RWPE1 (cell line): ENCODE measurements around the gene FBH1.
"Not testable (repeated sequence)": the region's sequence is repeated elsewhere in the genome, so short reads cannot be mapped to it uniquely, and the experiment has no call there.

Experiments
- CTCF ChIA-PET: fragments of 350-600 bp; sonication (Branson Sonifier 250); formaldehyde crosslinking; extraction: SDS; loops from one replicate; lab custom pipeline; 2021; lab: Yijun Ruan, JAX
- POLR2A ChIA-PET: fragments of 400-600 bp; formaldehyde crosslinking; extraction: SDS; loops from one replicate; lab custom pipeline; 2020; ENCODE audit warnings: antibody characterized with exemption; ENCODE audit not compliant: low non-redundant PET; lab: Yijun Ruan, JAX
- DNase-seq: peaks from one replicate; pipeline ENCODE4 v3.0.0; 2012; ENCODE audit warnings: low spot score
- H3K27ac ChIP-seq: fragments of 450-650 bp; 2 replicates; pipeline ENCODE4 v1.5.1; 2017
- TF ChIP-seq, protein P1 (sequence below): fragments of 450-650 bp; conservative IDR thresholded peaks from 2 replicates; pipeline ENCODE4 v1.5.1; 2017; ENCODE audit warnings: low read depth, mild to moderate bottlenecking

FBH1 gene

DNA sequence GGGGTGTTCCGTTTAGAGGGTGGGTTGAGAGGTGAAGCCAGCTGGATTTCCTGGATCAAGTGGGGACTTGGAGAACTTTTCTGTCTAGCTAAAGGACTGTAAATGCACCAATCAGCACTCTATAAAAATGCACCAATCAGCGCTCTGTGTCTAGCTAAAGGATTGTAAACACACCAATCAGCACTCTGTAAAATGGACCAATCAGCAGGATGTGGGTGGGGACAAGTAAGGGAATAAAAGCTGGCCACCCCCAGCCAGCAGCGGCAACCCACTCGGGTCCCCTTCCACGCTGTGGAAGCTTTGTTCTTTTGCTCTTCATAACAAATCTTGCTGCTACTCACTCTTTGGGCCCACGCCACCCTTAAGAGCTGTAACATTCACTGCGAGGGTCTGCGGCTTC, 21.7 kb upstream of the FBH1 start:
- H3K27ac ChIP-seq, POLR2A ChIA-PET, DNase-seq, CTCF ChIA-PET: not testable (repeated sequence)

DNA sequence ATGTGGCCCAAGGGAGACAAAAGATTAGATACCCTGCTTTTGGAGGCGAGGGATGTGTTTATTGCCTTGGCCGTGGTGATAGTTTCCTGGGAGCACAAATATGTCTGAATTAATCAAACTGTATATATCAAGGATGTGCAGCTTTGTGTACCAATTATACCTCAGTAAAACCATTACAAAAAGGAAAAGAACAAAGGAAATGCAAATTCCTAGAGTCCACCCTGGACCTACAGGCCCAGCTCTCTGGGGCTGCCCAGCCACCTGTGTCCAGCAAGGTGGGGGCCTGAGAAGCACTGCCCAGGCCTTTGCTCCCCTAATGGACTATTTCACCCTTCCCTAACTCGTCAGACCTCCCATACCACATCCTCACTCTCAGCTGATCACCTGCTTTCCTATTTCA, 20.9 kb upstream of the FBH1 start:
- no peak for DNase-seq
- ChIA-PET POLR2A (no interaction called here), CTCF (interaction anchor here (0.6 kb wide), 2 partner anchors 24 to 433 kb away, joined by 3 read pairs; no protein-coding TSS in a partner anchor)
- TF ChIP-seq, protein P1, sequence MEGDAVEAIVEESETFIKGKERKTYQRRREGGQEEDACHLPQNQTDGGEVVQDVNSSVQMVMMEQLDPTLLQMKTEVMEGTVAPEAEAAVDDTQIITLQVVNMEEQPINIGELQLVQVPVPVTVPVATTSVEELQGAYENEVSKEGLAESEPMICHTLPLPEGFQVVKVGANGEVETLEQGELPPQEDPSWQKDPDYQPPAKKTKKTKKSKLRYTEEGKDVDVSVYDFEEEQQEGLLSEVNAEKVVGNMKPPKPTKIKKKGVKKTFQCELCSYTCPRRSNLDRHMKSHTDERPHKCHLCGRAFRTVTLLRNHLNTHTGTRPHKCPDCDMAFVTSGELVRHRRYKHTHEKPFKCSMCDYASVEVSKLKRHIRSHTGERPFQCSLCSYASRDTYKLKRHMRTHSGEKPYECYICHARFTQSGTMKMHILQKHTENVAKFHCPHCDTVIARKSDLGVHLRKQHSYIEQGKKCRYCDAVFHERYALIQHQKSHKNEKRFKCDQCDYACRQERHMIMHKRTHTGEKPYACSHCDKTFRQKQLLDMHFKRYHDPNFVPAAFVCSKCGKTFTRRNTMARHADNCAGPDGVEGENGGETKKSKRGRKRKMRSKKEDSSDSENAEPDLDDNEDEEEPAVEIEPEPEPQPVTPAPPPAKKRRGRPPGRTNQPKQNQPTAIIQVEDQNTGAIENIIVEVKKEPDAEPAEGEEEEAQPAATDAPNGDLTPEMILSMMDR: no peak
- no peak overlapping the region for H3K27ac ChIP-seq

DNA sequence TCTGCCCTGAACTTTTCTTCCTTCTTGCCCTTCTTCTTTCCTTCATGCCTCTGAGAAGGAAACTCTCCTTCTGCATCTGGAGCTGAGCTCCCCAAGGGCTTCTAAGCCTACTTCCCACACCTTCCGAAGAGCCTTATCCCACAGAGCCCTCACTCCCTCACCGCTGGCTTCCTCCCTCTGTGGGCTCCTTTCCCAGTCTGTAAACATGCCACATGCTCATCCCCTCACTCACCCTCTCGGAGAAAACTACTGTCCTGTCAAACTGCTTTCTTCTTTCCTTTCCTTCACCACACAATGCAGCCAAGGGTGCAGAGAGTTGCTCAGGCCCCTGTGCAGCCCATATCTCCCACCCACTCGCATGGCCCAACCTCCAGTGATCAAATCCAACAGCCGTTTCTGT, 18.4 kb upstream of the FBH1 start:
- POLR2A ChIA-PET: no interaction called here
- DNase-seq: no peak
- TF ChIP-seq, protein P1: no peak
- H3K27ac ChIP-seq: no peak overlapping the region
- CTCF ChIA-PET: no interaction called here

DNA sequence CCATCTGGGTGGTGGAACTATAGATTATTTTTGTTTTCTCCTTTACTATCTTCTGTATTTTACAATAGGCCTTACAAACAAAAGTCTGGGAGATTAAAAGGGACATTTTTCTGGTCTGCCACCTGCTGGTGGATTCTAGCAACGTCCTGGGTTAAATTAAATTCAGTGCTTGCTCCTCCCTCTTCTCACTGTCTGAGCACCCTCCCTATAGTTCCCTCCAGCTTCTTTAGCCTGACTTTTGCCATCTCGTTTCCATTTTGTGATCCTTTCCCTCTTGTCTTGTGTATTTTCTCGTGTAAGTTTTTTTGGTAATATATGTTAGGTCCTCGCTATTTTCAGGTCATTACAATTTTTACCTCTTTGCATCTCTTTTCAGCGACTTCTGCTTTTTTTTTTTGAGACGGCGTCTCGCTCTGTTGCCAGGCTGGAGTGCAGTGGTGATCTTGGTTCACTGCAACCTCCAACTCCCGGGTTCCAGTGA, 16.5 kb upstream of the FBH1 start:
- ChIA-PET POLR2A (interaction anchor here (0.8 to 1.0 kb wide), 2 partner anchors 62 to 243 kb away, joined by 4 read pairs; no protein-coding TSS in a partner anchor), CTCF (interaction anchor here (0.6 to 1.0 kb wide), 6 partner anchors 11 to 127 kb away, joined by 3 to 10 read pairs (median 3); no protein-coding TSS in a partner anchor)
- TF ChIP-seq, protein P1: peak; percentile 77
- 0 out of 2 replicates have a peak overlapping the region, but pooled peaks have one; percentile 7 for H3K27ac ChIP-seq
- DNase-seq: peak; percentile 78

DNA sequence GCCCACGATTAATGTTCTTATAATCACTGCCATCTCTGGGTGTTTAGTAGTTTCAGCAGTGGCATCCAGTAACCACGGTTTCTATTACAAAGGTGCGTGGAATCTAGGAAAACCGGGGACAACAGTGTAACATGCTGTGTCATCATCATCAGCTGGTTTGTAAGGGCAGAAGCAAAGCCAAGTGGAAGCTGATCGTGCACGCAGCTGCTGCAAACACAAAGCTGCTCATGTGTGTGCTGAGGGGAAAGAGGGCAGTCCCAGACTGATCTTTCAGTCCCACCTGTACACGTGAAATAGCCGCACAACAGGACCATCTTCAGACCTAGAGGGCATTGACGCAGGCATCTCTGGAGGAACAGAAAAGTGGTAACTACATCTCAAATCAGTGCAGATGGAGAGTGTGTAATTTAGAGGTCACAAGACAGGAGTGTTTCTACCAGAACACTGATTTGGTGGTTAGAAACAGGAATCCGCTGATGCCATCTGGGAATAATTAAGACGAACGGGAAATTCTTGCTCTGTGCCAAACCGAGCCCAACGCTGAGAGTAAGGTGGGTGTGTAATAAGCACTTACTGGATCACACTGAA, 13.8 kb upstream of the FBH1 start:
- DNase-seq: no peak
- ChIA-PET CTCF (no interaction called here), POLR2A (no interaction called here)
- TF ChIP-seq, protein P1: no peak
- peak overlapping the region; percentile 10; the same call in 1 of the 2 replicates for H3K27ac ChIP-seq

DNA sequence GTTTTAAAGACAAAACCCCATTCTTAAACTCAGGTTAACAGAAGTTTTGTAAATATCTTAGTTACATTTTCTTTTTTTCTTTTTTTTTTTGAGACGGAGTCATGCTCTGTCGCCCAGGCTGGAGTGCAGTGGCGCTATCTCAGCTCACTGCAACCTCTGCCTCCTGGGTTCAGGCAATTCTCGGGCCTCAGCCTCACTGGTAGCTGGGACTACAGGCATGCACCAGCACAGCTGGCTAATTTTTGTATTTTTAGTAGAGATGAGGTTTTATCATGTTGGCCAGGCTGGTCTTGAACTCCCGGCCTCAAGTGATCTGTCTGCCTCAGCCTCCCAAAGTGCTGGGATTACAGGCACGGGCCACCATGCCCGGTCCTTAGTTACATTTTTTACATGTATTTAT, 13.0 kb upstream of the FBH1 start:
- POLR2A ChIA-PET: not testable (repeated sequence)

DNA sequence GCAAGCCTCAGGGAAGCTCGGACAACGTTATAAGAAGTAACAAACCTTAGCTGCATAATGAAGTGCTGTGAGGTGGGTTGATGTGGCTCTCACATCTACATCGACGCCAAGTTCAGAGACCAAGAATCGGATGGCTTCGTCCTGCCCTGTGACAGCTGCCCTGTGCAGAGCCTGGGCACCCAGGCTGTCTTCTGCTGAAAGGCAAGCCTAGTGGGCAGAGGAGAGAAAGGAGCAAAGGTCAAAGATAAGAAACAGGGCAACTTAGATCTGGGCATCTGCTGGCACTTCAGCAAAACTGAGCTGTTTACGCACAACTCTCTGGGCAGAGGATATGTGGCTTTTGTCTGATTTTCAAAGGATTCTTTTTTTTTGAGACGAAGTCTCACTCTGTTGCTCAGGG, 7.1 kb upstream of the FBH1 start:
- DNase-seq: no peak
- CTCF ChIA-PET: interaction anchor here (0.9 kb wide), 1 partner anchor 60 kb away, joined by 3 read pairs; no protein-coding TSS in a partner anchor
- H3K27ac ChIP-seq: peak overlapping the region; percentile 69

More for the DNA sequence above, 13.0 kb upstream of the FBH1 start:
- H3K27ac ChIP-seq, DNase-seq: not testable (repeated sequence)
- CTCF ChIA-PET: interaction anchor here (0.6 to 0.7 kb wide), 2 partner anchors 26 to 31 kb away, joined by 4 read pairs; no protein-coding TSS in a partner anchor

More for the DNA sequence above, 7.1 kb upstream of the FBH1 start:
- POLR2A ChIA-PET: no interaction called here
- TF ChIP-seq, protein P1: no peak
